ENCODE measurements around the gene SEC16A. TPM values are rescaled to one million over a fixed set of nuclear protein-coding genes. Genes with fewer than 3 reads are reported as not detected.

The SEC16A gene
- total RNA-seq, 1 experiment from 2014 or later = 56.4 TPM

DNA sequence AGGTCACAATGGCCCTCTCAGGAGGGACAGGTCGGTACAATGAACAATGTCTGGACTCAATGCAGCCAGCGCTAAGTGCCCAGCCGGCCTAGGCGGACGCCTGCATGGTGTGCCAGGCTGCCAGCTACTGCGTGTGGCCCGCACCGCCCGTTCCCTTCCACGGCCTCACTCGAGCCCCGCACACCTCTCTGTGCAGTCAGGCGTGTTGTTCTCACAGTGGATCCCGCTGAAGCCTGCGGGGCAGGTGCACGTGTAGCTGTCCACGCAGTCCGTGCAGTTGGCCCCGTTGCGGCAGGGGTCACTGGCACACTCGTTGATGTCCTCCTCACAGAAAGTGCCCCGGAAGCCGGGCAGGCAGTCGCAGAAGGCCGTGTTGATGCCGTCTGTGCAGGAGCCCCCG lies 26.7 kb upstream of the SEC16A start:
- no peak overlapping the region for H3K23ac ChIP-seq (ENCODE audit: insufficient read length, low read depth, low read length)
- no peak overlapping the region for H4K5ac ChIP-seq (ENCODE audit: insufficient read length, low read depth, low read length)
- H3K79me2 ChIP-seq (ENCODE audit: insufficient read depth, low read length) = no peaks in the 10 kb centered on the region
- Mint-ChIP-seq H3K4me1 (no peaks in the 10 kb centered on the region), H3K27ac (no peak overlapping the region; a peak in 2 of 7 replicates), H3K4me3 (no peak overlapping the region), H3K36me3 (ENCODE audit: insufficient read depth in 1 of 3, low read depth in 3 of 3) (peaks cover 4 to 60% (median 57%) of the 10 kb centered on the region in 3 experiments; a peak in 6 of 7 replicates), H3K27me3 (ENCODE audit: low read depth) (no peaks in the 10 kb centered on the region), H3K9me3 (no peaks in the 10 kb centered on the region)
- H3K4me1 ChIP-seq (ENCODE audit: insufficient read depth, low read length) = no peaks in the 10 kb centered on the region
- no peak overlapping the region for H4K91ac ChIP-seq (ENCODE audit: insufficient read length, low read depth, low read length)
- WGBS (ENCODE audit: extremely low coverage, insufficient read length, low lambda C conversion rate) = no CpG with 5 or more reads among the region's 27 CpGs
- no peak overlapping the region for H3K56ac ChIP-seq (ENCODE audit: insufficient read length, low read depth, low read length)
- peaks cover 3% of the 10 kb centered on the region for H4K20me1 ChIP-seq (ENCODE audit: control insufficient read depth, insufficient read depth, insufficient read length)
- H3K4me2 ChIP-seq (ENCODE audit: insufficient read depth, insufficient read length, low read length) = no peak overlapping the region
- H3K79me1 ChIP-seq (ENCODE audit: insufficient read depth, low read depth, low read length, poor library complexity, severe bottlenecking) = no peaks in the 10 kb centered on the region
- no peaks in the 10 kb centered on the region for H3K9me3 ChIP-seq (ENCODE audit: control insufficient read depth, low read depth, low read length)
- H3K9ac ChIP-seq (ENCODE audit: extremely low read depth, insufficient read length, low read length) = no peak overlapping the region
- no peak for TF ChIP-seq CTCF (conservative IDR thresholded peaks at IDR 0.05)
- H3K23me2 ChIP-seq (ENCODE audit: insufficient read length, low read depth, low read length, poor library complexity, severe bottlenecking) = no peaks in the 10 kb centered on the region
- no peak overlapping the region for H2BK12ac ChIP-seq (ENCODE audit: insufficient read length, low read depth, low read length)
- H2BK120ac ChIP-seq (ENCODE audit: low read depth, low read length, poor library complexity, severe bottlenecking) = no peak overlapping the region
- no peak overlapping the region for H3K14ac ChIP-seq (ENCODE audit: insufficient read depth, low read length)
- H3K27ac ChIP-seq (ENCODE audit: insufficient read length, low read depth, low read length) = no peak overlapping the region
- no peaks in the 10 kb centered on the region for H3K27me3 ChIP-seq (ENCODE audit: insufficient read depth, low read length)
- H3K18ac ChIP-seq (ENCODE audit: insufficient read length, low read depth, low read length) = no peak overlapping the region
- no peak overlapping the region for H4K8ac ChIP-seq (replicated peaks; ENCODE audit: insufficient read length, low read depth, low read length)
- no peak for DNase-seq
- H2BK20ac ChIP-seq (ENCODE audit: low read depth, low read length, poor library complexity, severe bottlenecking) = no peak overlapping the region
- no peak overlapping the region for H3T11ph ChIP-seq (ENCODE audit: low read length)
- no peak overlapping the region for H2BK5ac ChIP-seq (ENCODE audit: insufficient read length, low read length)
- H2AFZ ChIP-seq (ENCODE audit: low read length) = no peak overlapping the region
- no peak overlapping the region for H2BK15ac ChIP-seq (ENCODE audit: low read depth, low read length)
- H3K4ac ChIP-seq (ENCODE audit: low read depth, low read length) = no peak overlapping the region
- H2AK5ac ChIP-seq (ENCODE audit: insufficient read length, low read length) = no peak overlapping the region
